ENCODE data around the gene FNBP1.

The FNBP1 gene

DNA sequence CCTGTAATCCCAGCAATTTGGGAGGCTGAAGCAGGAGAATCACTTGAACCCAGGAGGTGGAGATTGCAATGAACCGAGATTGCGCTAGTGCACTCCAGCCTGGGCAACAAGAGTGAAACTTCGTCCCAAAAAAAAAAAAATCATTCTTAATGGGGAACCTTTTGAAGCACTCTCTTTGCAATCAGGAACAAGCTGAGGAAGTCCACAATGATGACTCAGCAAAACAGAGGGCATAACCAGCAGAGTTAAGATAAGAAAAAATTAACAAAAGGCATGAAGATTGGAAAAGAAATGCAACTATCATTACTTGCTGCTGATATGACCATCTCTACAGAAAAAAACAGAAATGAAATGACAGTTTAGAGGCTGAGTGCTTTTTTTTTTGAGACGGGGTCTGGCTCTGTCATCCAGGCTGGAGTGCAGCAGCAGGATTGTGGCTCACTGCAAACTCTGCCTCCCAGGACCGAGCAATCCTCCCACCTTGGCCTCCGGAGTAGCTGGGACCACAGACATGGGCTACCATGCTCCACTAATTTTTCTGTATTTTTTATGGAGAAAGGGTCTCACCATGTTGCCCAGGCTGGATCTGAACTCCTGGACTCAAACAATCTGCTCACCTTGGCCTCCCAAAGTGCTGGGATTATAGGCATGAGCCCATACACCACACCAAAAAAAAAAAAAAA lies 88.0 kb downstream of the FNBP1 start:
- Histone ChIP-seq H3F3A (ENCODE audit: low read depth) (no peaks in the 10 kb centered on the region), H3K9me2 (replicated peaks; ENCODE audit: low read depth, low read length) (no peaks in the 10 kb centered on the region), H3K4me3 (ENCODE audit: low read length, poor library complexity, severe bottlenecking) (no peak overlapping the region), H3K9me3 (ENCODE audit: insufficient read depth, low read depth, low read length) (no peaks in the 10 kb centered on the region), H3K27me3 (ENCODE audit: insufficient read depth, low read length, poor library complexity, severe bottlenecking) (no peaks in the 10 kb centered on the region), H3K36me3 (ENCODE audit: insufficient read depth, low read length) (peaks cover 40% of the 10 kb centered on the region; the same call in 1 of the 2 replicates), H4K20me1 (ENCODE audit: insufficient read depth, low read length, poor library complexity, severe bottlenecking) (peaks cover 5% of the 10 kb centered on the region), H2AFZ (ENCODE audit: low read length) (no peak overlapping the region), H3K79me2 (ENCODE audit: insufficient read depth, low read length) (no peaks in the 10 kb centered on the region), H3K9ac (ENCODE audit: low read depth, low read length, poor library complexity, severe bottlenecking) (no peak overlapping the region), H3K4me1 (ENCODE audit: insufficient read depth, low read length, poor library complexity, severe bottlenecking) (peaks cover 4% of the 10 kb centered on the region), H3K4me2 (ENCODE audit: low read depth, low read length, poor library complexity, severe bottlenecking) (no peak overlapping the region)
- TF ChIP-seq, protein P1, sequence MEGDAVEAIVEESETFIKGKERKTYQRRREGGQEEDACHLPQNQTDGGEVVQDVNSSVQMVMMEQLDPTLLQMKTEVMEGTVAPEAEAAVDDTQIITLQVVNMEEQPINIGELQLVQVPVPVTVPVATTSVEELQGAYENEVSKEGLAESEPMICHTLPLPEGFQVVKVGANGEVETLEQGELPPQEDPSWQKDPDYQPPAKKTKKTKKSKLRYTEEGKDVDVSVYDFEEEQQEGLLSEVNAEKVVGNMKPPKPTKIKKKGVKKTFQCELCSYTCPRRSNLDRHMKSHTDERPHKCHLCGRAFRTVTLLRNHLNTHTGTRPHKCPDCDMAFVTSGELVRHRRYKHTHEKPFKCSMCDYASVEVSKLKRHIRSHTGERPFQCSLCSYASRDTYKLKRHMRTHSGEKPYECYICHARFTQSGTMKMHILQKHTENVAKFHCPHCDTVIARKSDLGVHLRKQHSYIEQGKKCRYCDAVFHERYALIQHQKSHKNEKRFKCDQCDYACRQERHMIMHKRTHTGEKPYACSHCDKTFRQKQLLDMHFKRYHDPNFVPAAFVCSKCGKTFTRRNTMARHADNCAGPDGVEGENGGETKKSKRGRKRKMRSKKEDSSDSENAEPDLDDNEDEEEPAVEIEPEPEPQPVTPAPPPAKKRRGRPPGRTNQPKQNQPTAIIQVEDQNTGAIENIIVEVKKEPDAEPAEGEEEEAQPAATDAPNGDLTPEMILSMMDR (conservative IDR thresholded peaks at IDR 0.05; ENCODE audit: low read length), result no peak
- TF ChIP-seq EZH2phosphoT487 (IDR thresholded peaks at IDR 0.05; ENCODE audit: borderline replicate concordance), result no peak

DNA sequence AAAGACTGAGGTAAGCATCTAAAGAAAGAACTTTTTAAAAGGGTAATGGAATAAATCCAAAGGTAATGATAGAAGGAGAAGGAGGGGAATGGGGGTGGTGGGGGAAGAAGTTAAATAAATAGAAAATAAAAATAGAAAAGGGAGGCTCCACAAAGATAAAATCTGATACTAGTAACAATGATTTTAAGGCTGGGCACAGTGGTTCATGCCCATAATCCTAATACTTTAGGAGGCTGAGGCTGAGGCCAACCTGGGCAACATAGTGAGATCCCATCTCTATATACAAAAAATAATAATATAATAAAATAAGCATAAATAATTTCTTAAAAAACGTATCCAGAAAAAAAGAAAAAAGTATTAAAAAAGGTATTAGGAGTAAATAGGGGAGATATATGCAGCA lies 89.3 kb downstream of the FNBP1 start:
- TF ChIP-seq EZH2phosphoT487 (IDR thresholded peaks at IDR 0.05; ENCODE audit: borderline replicate concordance), result no peak
- TF ChIP-seq, protein P1 (conservative IDR thresholded peaks at IDR 0.05; ENCODE audit: low read length), result no peak
- no peak overlapping the region for H3K4me2 ChIP-seq (ENCODE audit: low read depth, low read length, poor library complexity, severe bottlenecking)
- H2AFZ ChIP-seq (ENCODE audit: low read length), result no peak overlapping the region
- peaks cover 4% of the 10 kb centered on the region for H3K4me1 ChIP-seq (ENCODE audit: insufficient read depth, low read length, poor library complexity, severe bottlenecking)
- no peaks in the 10 kb centered on the region for H3K9me3 ChIP-seq (ENCODE audit: insufficient read depth, low read depth, low read length)
- H3K36me3 ChIP-seq (ENCODE audit: insufficient read depth, low read length), result peaks cover 49% of the 10 kb centered on the region; the same call in 1 of the 2 replicates
- peaks cover 5% of the 10 kb centered on the region for H4K20me1 ChIP-seq (ENCODE audit: insufficient read depth, low read length, poor library complexity, severe bottlenecking)
- no peak overlapping the region for H3K4me3 ChIP-seq (ENCODE audit: low read length, poor library complexity, severe bottlenecking)
- H3K79me2 ChIP-seq (ENCODE audit: insufficient read depth, low read length), result no peaks in the 10 kb centered on the region
- H3K9ac ChIP-seq (ENCODE audit: low read depth, low read length, poor library complexity, severe bottlenecking), result no peak overlapping the region
- no peaks in the 10 kb centered on the region for H3K9me2 ChIP-seq (replicated peaks; ENCODE audit: low read depth, low read length)
- no peaks in the 10 kb centered on the region for H3K27me3 ChIP-seq (ENCODE audit: insufficient read depth, low read length, poor library complexity, severe bottlenecking)
- H3F3A ChIP-seq (ENCODE audit: low read depth), result no peaks in the 10 kb centered on the region

DNA sequence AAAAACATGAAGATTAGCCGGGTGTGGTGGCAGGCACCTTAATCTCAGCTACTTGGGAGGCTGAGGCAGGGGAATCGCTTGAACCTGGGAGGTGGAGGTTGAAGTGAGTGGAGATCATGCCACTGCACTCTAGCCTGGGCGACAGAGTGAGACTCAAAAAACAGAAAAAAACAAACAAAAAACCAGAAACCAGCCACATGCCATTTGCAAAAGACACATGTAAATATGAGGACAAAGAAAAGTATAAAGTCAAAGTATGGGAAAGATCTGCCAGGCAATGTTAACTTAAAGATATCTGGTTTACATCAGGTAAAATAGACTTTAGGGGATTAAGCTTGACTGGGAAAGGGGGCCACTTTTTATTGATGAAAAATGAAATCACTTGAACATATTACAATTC lies 90.7 kb downstream of the FNBP1 start:
- no peak overlapping the region for H3K9ac ChIP-seq (ENCODE audit: low read depth, low read length, poor library complexity, severe bottlenecking)
- no peaks in the 10 kb centered on the region for H3K9me2 ChIP-seq (replicated peaks; ENCODE audit: low read depth, low read length)
- peaks cover 4% of the 10 kb centered on the region for H3K4me1 ChIP-seq (ENCODE audit: insufficient read depth, low read length, poor library complexity, severe bottlenecking)
- H3K36me3 ChIP-seq (ENCODE audit: insufficient read depth, low read length), result peaks cover 37% of the 10 kb centered on the region; the same call in 1 of the 2 replicates
- H3K9me3 ChIP-seq (ENCODE audit: insufficient read depth, low read depth, low read length), result no peaks in the 10 kb centered on the region
- peaks cover 5% of the 10 kb centered on the region for H4K20me1 ChIP-seq (ENCODE audit: insufficient read depth, low read length, poor library complexity, severe bottlenecking)
- no peak overlapping the region for H3K4me2 ChIP-seq (ENCODE audit: low read depth, low read length, poor library complexity, severe bottlenecking)
- no peaks in the 10 kb centered on the region for H3K27me3 ChIP-seq (ENCODE audit: insufficient read depth, low read length, poor library complexity, severe bottlenecking)
- no peak overlapping the region for H2AFZ ChIP-seq (ENCODE audit: low read length)
- H3K4me3 ChIP-seq (ENCODE audit: low read length, poor library complexity, severe bottlenecking), result no peak overlapping the region
- no peaks in the 10 kb centered on the region for H3K79me2 ChIP-seq (ENCODE audit: insufficient read depth, low read length)
- H3F3A ChIP-seq (ENCODE audit: low read depth), result no peaks in the 10 kb centered on the region
- no peak for TF ChIP-seq EZH2phosphoT487 (IDR thresholded peaks at IDR 0.05; ENCODE audit: borderline replicate concordance)
- TF ChIP-seq, protein P1 (conservative IDR thresholded peaks at IDR 0.05; ENCODE audit: low read length), result no peak

Data from Loucy (cell line).